ENCODE data around the gene KLHL28.

The KLHL28 gene

DNA sequence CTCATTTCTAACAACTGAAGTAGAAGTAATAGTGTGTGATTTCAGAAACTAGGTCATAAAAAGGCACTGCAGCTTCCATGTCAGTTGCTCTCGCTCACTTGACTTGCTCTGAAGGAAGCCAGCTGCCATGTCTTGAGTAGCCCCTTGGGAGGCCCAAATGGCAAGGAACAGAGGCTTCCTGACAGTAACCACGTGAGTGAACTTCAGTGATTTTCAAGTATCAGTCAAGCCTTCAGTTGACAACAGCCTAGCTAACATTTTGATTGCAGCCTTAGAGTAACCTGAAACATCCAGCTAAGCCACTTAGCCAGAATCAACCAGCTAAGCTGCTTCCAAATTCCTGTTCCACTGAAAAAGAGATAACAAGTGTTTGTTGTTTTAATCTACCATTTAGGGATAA lies 26.9 kb upstream of the KLHL28 start:
- TF ChIP-seq, protein P1, sequence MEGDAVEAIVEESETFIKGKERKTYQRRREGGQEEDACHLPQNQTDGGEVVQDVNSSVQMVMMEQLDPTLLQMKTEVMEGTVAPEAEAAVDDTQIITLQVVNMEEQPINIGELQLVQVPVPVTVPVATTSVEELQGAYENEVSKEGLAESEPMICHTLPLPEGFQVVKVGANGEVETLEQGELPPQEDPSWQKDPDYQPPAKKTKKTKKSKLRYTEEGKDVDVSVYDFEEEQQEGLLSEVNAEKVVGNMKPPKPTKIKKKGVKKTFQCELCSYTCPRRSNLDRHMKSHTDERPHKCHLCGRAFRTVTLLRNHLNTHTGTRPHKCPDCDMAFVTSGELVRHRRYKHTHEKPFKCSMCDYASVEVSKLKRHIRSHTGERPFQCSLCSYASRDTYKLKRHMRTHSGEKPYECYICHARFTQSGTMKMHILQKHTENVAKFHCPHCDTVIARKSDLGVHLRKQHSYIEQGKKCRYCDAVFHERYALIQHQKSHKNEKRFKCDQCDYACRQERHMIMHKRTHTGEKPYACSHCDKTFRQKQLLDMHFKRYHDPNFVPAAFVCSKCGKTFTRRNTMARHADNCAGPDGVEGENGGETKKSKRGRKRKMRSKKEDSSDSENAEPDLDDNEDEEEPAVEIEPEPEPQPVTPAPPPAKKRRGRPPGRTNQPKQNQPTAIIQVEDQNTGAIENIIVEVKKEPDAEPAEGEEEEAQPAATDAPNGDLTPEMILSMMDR (IDR thresholded peaks at IDR 0.05; ENCODE audit: low read length, missing control alignments) = no peak
- no peak for DNase-seq (ENCODE audit: low read depth)
- H3K4me3 ChIP-seq (replicated peaks; ENCODE audit: low read depth, low read length) = no peak overlapping the region

DNA sequence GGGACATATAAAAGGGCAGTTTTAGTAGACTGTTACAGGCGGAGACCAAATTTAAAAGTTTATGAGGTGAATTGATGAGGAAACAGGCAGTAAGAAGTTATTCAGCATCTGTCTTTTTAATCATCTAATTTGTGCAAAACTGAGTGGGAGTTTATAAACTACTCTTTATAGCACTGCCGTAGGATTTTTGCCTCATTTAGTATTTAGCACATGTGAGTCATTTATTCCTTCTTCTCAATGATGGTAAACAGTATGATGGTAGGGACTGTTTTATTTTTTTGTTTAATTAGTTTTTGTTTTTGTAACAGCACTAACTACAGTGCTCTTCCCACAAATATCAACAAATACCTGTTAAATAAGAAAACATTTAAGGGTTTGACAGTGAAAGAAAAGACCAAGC lies 20.8 kb upstream of the KLHL28 start:
- TF ChIP-seq, protein P1 (IDR thresholded peaks at IDR 0.05; ENCODE audit: low read length, missing control alignments) = no peak
- no peak overlapping the region for H3K4me3 ChIP-seq (replicated peaks; ENCODE audit: low read depth, low read length)
- DNase-seq (ENCODE audit: low read depth) = no peak

DNA sequence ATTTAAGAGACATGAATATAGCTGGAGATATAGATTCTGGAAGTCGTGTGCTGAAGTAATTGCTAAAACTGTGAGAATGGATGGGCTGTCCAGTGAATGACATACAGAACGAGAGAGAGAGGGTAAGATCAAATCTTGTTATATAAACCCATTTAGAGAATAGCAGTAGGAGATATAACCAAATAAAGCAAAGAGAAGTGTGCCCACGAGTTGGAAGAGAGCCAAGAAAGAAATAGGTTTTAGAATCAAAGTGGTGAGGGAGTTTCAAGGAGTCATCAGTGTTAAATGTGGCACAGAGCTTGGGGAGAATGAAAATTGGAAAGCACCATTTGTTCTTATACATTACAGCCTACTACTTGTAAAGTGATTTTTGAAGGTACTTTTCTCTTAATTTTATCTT lies 19.5 kb upstream of the KLHL28 start:
- H3K4me3 ChIP-seq (replicated peaks; ENCODE audit: low read depth, low read length) = no peak overlapping the region
- TF ChIP-seq, protein P1 (IDR thresholded peaks at IDR 0.05; ENCODE audit: low read length, missing control alignments) = no peak
- DNase-seq (ENCODE audit: low read depth) = no peak

DNA sequence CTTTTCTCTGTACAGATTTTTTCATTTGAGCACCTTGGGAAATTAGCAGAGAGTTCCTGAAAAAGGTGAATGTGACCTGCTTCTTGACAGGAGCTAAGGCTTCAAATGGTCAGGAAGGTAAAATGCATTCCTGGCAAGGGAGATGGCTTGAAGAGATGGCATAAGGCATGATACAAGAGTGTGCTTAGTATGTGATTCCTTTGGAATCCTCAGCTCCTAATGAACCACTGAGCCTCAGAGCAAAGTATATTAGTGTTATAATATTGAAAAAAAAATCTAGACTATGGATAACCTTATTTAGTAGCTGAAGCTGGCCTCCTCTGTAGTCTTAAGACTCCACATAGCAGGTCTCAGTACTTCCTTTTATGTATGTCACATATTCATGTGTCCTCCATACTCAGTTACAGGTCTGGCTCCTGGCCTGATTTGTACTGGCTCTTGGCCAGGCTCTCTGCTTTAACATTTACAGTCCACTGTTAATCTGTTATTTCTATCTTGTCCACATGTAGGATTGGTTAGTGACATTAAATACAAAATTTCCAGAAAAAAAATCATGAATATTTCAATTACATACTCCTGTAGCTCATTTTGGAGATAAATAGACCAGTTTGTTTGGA lies 18.1 kb upstream of the KLHL28 start:
- TF ChIP-seq, protein P1 (IDR thresholded peaks at IDR 0.05; ENCODE audit: low read length, missing control alignments) = no peak
- peak; percentile 22 for DNase-seq (ENCODE audit: low read depth)

DNA sequence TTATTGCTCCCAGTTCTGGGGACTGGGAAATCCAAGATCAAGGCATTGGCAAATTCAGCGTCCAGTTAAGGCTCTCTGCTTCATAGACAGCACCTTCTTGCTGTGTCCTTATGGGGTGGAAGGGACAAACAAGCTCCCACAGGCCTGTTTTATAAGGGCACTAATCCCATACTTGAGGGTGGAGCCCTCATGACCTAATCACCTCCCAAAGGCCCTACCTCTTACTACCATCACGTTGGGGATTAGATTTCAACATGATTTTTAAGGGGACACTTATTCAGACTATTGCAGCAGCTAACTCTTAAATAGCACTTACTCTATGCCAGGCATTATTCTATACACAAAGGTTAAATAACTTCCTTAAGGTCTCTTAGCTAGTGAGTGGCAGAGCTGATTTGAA lies 17.5 kb upstream of the KLHL28 start:
- H3K4me3 ChIP-seq (replicated peaks; ENCODE audit: low read depth, low read length) = no peak overlapping the region
- TF ChIP-seq, protein P1 (IDR thresholded peaks at IDR 0.05; ENCODE audit: low read length, missing control alignments) = no peak
- DNase-seq (ENCODE audit: low read depth) = no peak

More for the DNA sequence above, 18.1 kb upstream of the KLHL28 start:
- no peak overlapping the region for H3K4me3 ChIP-seq (replicated peaks; ENCODE audit: low read depth, low read length)

DNA sequence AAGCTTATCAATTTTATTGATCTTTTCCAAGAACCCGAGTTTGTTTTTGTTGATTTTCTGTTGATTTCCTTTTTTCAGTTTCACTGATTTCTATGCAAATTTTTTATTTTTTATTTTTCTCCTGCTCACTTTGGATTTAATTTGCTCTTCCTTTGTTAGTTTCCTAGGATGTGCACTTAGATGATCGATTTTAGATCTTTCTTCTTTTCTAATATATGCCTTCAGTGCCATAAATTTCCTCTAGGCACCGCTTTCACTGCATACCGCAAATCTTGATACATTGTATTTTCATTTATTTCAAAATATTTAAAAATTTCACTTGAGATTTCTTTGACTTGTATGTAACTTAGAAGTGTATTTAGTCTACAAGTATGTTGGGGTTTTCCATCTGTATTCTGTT lies 9.7 kb upstream of the KLHL28 start:
- no peak overlapping the region for H3K4me3 ChIP-seq (replicated peaks; ENCODE audit: low read depth, low read length)
- DNase-seq (ENCODE audit: low read depth) = no peak
- TF ChIP-seq, protein P1 (IDR thresholded peaks at IDR 0.05; ENCODE audit: low read length, missing control alignments) = no peak

DNA sequence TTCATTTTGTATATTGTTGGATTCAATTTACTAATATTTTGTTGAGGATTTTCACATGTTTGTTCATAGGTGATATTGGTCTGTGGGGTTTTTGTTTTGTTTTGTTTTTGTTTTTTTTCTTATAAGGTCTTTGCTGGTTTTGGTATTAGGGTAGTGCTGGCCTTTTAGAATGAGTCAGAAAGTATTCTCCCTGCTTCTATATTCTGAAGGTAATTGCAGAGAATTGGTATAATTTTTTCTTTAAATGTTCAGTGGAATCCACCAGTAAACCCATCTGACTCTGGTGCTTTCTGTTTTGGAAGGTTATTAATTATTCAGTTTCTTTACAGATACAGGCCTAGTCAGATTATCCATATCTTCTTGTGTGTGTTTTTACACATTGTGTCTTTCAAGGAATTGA lies 9.2 kb upstream of the KLHL28 start:
- TF ChIP-seq, protein P1 (IDR thresholded peaks at IDR 0.05; ENCODE audit: low read length, missing control alignments) = no peak
- H3K4me3 ChIP-seq (replicated peaks; ENCODE audit: low read depth, low read length) = no peak overlapping the region
- DNase-seq (ENCODE audit: low read depth) = no peak
